A673 (cell line): ENCODE results near the gene FCMR. TPM values are rescaled to one million over a fixed set of nuclear protein-coding genes. Genes with fewer than 3 reads are reported as not detected.

ENCODE experiments used
- BruUV-seq: library from RNA; stranded (reverse); fragments of 400-500 nt; replicated peaks from 2 replicates; lab custom pipeline; 2021; lab: Mats Ljungman, UMichigan
- CTCF ChIA-PET: fragments of 300-600 bp; sonication (Branson Sonifier 250); formaldehyde crosslinking; loops from one replicate; lab custom pipeline; 2022; ENCODE audit warnings: antibody characterized with exemption; lab: Charles Lee
- POLR2A ChIA-PET: fragments of 300-600 bp; sonication (Branson Sonifier 250); formaldehyde crosslinking; loops from one replicate; lab custom pipeline; 2022; ENCODE audit warnings: antibody characterized with exemption; ENCODE audit not compliant: low non-redundant PET; lab: Charles Lee
- DNase-seq: peaks from one replicate; pipeline ENCODE4 v3.0.0-alpha.2; 2015; ENCODE audit warnings: low spot score
- H3K27ac ChIP-seq: fragments of 200-600 bp; sonication (generic); 2 replicates; pipeline ENCODE4 v1.5.1; 2016; ENCODE audit warnings: mixed run types, low read depth, mild to moderate bottlenecking, mixed read lengths, antibody characterized with exemption, low read length; ENCODE audit not compliant: poor library complexity, severe bottlenecking
- H3K27me3 ChIP-seq: fragments of 200-600 bp; sonication (generic); replicated peaks from 2 replicates; pipeline ENCODE4 v1.6.1; 2017; ENCODE audit warnings: mixed run types, low read depth, mild to moderate bottlenecking, mixed read lengths, antibody characterized with exemption, low read length; ENCODE audit not compliant: insufficient read depth, poor library complexity
- H3K36me3 ChIP-seq: fragments of 200-600 bp; sonication (generic); 2 replicates; pipeline ENCODE4 v1.6.1; 2016; ENCODE audit warnings: mixed run types, mild to moderate bottlenecking, mixed read lengths, antibody characterized with exemption, low read length; ENCODE audit not compliant: insufficient read depth, poor library complexity, severe bottlenecking
- H3K4me1 ChIP-seq: fragments of 200-600 bp; sonication (generic); 2 replicates; pipeline ENCODE4 v1.6.1; 2017; ENCODE audit warnings: mixed run types, mild to moderate bottlenecking, mixed read lengths, antibody characterized with exemption, low read length; ENCODE audit not compliant: insufficient read depth, poor library complexity, severe bottlenecking
- H3K4me3 ChIP-seq: fragments of 200-600 bp; sonication (generic); 2 replicates; pipeline ENCODE4 v1.5.1; 2016; ENCODE audit warnings: low read depth, mixed run types, mild to moderate bottlenecking, mixed read lengths, low read length; ENCODE audit not compliant: poor library complexity, severe bottlenecking
- H3K9me3 ChIP-seq: fragments of 200-600 bp; sonication (generic); 2 replicates; pipeline ENCODE4 v1.6.1; 2016; ENCODE audit warnings: mixed run types, low read depth, mild to moderate bottlenecking, mixed read lengths, antibody characterized with exemption, low read length; ENCODE audit not compliant: poor library complexity, severe bottlenecking
- CTCF ChIP-seq: fragments of 300-800, 200-600 bp; sonication (generic); conservative IDR thresholded peaks from 2 replicates; pipeline ENCODE4 v1.5.1; 2017; ENCODE audit warnings: low read depth, mild to moderate bottlenecking, antibody characterized with exemption, low read length, moderate library complexity, mixed read lengths
- EZH2 ChIP-seq: fragments of 200-600 bp; sonication (generic); IDR thresholded peaks from 2 replicates; pipeline ENCODE4 v1.6.1; 2017; ENCODE audit warnings: borderline replicate concordance, low read depth, mild to moderate bottlenecking, mixed read lengths, antibody characterized with exemption, low read length; ENCODE audit not compliant: poor library complexity, severe bottlenecking
- intact Hi-C: fragments of 100-400 bp; cut with micrococcal nuclease; formaldehyde crosslinking; loops from one replicate; pipeline ENCODE4 v1.10.0; 2022; ENCODE audit not compliant: unreplicated experiment
- total RNA-seq: library from RNA; stranded (reverse); gene quantifications from 2 replicates; pipeline ENCODE4 v1.2.3, GENCODE V29; 2021

The FCMR gene
- total RNA-seq, 1 experiment from 2014 or later = not detected

GRCh38 chr1:206886831-206887230 lies 34.9 kb downstream of the FCMR start:
- intact Hi-C loops = no loop called here
- CTCF ChIA-PET = no interaction called here

DNA sequence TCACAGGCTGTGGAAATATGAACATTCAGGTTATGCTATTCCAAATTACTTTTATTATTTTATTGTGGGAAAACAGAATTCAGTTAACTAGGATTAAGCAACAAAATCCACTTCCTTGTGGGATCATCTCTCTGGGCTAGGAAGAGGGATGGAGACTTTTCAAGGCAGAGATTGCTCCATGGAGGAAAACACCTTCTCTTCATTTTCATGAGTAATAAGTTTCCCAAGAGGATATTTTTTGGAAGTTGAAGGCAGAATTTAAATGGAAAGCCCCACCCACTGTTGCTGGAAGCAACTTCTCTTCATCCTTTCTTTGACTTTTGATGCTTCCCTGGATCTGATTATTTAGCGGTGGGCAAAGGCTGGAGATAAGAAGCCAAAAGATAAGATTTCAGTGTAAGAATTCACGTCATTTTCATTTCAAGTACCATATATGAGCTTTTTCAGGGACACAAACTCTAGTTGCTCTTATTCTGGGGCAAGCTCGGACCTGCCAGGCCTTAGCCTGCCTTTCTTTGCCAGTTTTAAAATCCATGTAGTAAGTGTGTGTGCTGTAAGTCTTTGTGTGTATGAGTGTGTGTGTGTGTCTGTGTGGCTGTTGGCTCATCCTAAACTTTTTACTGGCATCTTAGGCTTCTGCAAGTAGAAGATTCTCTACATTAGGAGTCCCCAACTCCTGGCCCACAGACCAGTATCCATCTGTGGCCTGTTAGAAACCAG lies 36.2 kb downstream of the FCMR start:
- H3K36me3 ChIP-seq = no peaks in the 10 kb centered on the region
- no peaks in the 10 kb centered on the region for H3K27me3 ChIP-seq
- ChIA-PET POLR2A (no interaction called here), CTCF (no interaction called here)
- peaks cover 3% of the 10 kb centered on the region for H3K4me1 ChIP-seq
- H3K27ac ChIP-seq = no peak overlapping the region
- no peaks in the 10 kb centered on the region for H3K9me3 ChIP-seq
- no TSS peak for BruUV-seq
- no peak for DNase-seq
- intact Hi-C loops = no loop called here
- no peak for TF ChIP-seq CTCF
- no peak for TF ChIP-seq EZH2
- H3K4me3 ChIP-seq = no peak overlapping the region

More at GRCh38 chr1:206886831-206887230, 34.9 kb downstream of the FCMR start:
- no peak for DNase-seq
- Histone ChIP-seq H3K4me1 (peaks cover 8% of the 10 kb centered on the region), H3K27ac (no peak overlapping the region), H3K36me3 (no peaks in the 10 kb centered on the region), H3K27me3 (peaks cover 10% of the 10 kb centered on the region), H3K9me3 (no peaks in the 10 kb centered on the region), H3K4me3 (no peak overlapping the region)
- no TSS peak for BruUV-seq
- POLR2A ChIA-PET = no interaction called here
- TF ChIP-seq EZH2 = no peak
- no peak for TF ChIP-seq CTCF

DNA sequence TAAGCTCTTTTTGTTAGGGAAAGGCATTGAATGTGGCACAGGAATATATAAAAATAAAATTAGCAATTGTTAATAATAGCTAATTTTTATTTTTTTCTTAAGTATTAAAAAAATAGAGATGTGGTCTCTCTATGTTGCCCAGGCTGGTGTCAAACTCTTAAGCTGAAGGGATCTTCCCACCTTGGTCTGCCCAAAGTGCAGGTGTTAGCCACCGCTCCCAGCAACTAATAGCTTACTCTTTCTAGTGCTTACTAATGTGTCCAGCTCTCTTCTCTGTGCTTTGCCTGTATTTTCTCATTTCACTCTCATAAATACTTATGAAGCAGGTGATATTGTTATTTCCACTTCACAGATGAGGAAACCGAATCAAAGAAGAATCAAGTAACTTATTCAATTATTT lies 37.9 kb downstream of the FCMR start:
- no peaks in the 10 kb centered on the region for H3K4me1 ChIP-seq
- DNase-seq = no peak
- no peaks in the 10 kb centered on the region for H3K36me3 ChIP-seq
- H3K4me3 ChIP-seq = no peak overlapping the region
- BruUV-seq = no TSS peak
- ChIA-PET CTCF (no interaction called here), POLR2A (no interaction called here)
- intact Hi-C loops = no loop called here
- no peak overlapping the region for H3K27ac ChIP-seq
- no peaks in the 10 kb centered on the region for H3K9me3 ChIP-seq
- H3K27me3 ChIP-seq = no peaks in the 10 kb centered on the region
- no peak for TF ChIP-seq CTCF
- no peak for TF ChIP-seq EZH2
